ENCODE results near the gene SVIL. TPM values are rescaled to one million over a fixed set of nuclear protein-coding genes. Genes with fewer than 3 reads are reported as not detected.
"Not testable (repeated sequence)": the region's sequence is repeated elsewhere in the genome, so short reads cannot be mapped to it uniquely, and the experiment has no call there.

The SVIL gene
- total RNA-seq, 1 experiment from 2014 or later = 10.2 TPM

GRCh38 chr10:29555091-29555745, 79.6 kb downstream of the SVIL start:
- Histone ChIP-seq H3K27me3 (replicated peaks) (no peaks in the 10 kb centered on the region), H3K9me3 (replicated peaks) (no peaks in the 10 kb centered on the region), H3K36me3 (peaks cover 9% of the 10 kb centered on the region), H3K4me1 (replicated peaks) (peaks cover 30% of the 10 kb centered on the region), H3K4me3 (no peak overlapping the region), H3K27ac (peak overlapping the region; percentile 81)
- no peak for DNase-seq (ENCODE audit: low read depth in 1 of 2, low spot score in 2 of 2)

- DNase-seq (ENCODE audit: low read depth in 1 of 2, low spot score in 2 of 2) = peak; percentile 62 to 77
- peak overlapping the region; percentile 81 for H3K27ac ChIP-seq
- H3K4me3 ChIP-seq = no peak overlapping the region
Observed at GRCh38 chr10:29554660-29555059, 80.1 kb downstream of the SVIL start.

GRCh38 chr10:29553544-29554250, 81.1 kb downstream of the SVIL start:
- Histone ChIP-seq H3K36me3 (peaks cover 9% of the 10 kb centered on the region), H3K27ac (peak overlapping the region; percentile 81; the same call in 1 of the 2 replicates), H3K4me3 (no peak overlapping the region), H3K9me3 (replicated peaks) (no peaks in the 10 kb centered on the region), H3K27me3 (replicated peaks) (no peaks in the 10 kb centered on the region), H3K4me1 (replicated peaks) (peaks cover 30% of the 10 kb centered on the region)
- no peak for DNase-seq (ENCODE audit: low read depth in 1 of 2, low spot score in 2 of 2)

More at GRCh38 chr10:29554660-29555059, 80.1 kb downstream of the SVIL start:
- no peaks in the 10 kb centered on the region for H3K9me3 ChIP-seq (replicated peaks)
- H3K27me3 ChIP-seq (replicated peaks) = no peaks in the 10 kb centered on the region
- H3K4me1 ChIP-seq (replicated peaks) = peaks cover 30% of the 10 kb centered on the region
- peaks cover 9% of the 10 kb centered on the region for H3K36me3 ChIP-seq

- not testable (repeated sequence) for H3K9me3 ChIP-seq (replicated peaks); H3K27ac ChIP-seq; H3K27me3 ChIP-seq (replicated peaks)
Observed at GRCh38 chr10:29553116-29553515, 81.7 kb downstream of the SVIL start.

GRCh38 chr10:29549493-29549892, 85.3 kb downstream of the SVIL start:
- peaks cover 11% of the 10 kb centered on the region for H3K36me3 ChIP-seq
- not testable (repeated sequence) for H3K4me3 ChIP-seq; H3K4me1 ChIP-seq (replicated peaks); H3K9me3 ChIP-seq (replicated peaks); H3K27ac ChIP-seq; DNase-seq (ENCODE audit: low read depth in 1 of 2, low spot score in 2 of 2); H3K27me3 ChIP-seq (replicated peaks)

More at GRCh38 chr10:29553116-29553515, 81.7 kb downstream of the SVIL start:
- not testable (repeated sequence) for H3K4me3 ChIP-seq; H3K36me3 ChIP-seq; DNase-seq (ENCODE audit: low read depth in 1 of 2, low spot score in 2 of 2)
- H3K4me1 ChIP-seq (replicated peaks) = peaks cover 30% of the 10 kb centered on the region

GRCh38 chr10:29546773-29547313, 87.9 kb downstream of the SVIL start:
- H3K27ac ChIP-seq = no peak overlapping the region
- no peaks in the 10 kb centered on the region for H3K4me1 ChIP-seq (replicated peaks)
- no peaks in the 10 kb centered on the region for H3K9me3 ChIP-seq (replicated peaks)
- DNase-seq (ENCODE audit: low read depth in 1 of 2, low spot score in 2 of 2) = no peak
- no peak overlapping the region for H3K4me3 ChIP-seq
- peaks cover 11% of the 10 kb centered on the region for H3K36me3 ChIP-seq
- no peaks in the 10 kb centered on the region for H3K27me3 ChIP-seq (replicated peaks)

GRCh38 chr10:29545122-29545521, 89.6 kb downstream of the SVIL start:
- Histone ChIP-seq H3K27me3 (replicated peaks) (no peaks in the 10 kb centered on the region), H3K4me1 (replicated peaks) (no peaks in the 10 kb centered on the region), H3K9me3 (replicated peaks) (no peaks in the 10 kb centered on the region), H3K27ac (no peak overlapping the region), H3K36me3 (peaks cover 2% of the 10 kb centered on the region; the same call in 1 of the 2 replicates), H3K4me3 (no peak overlapping the region)
- no peak for DNase-seq (ENCODE audit: low read depth in 1 of 2, low spot score in 2 of 2)

GRCh38 chr10:29543715-29544114, 91.1 kb downstream of the SVIL start:
- peaks cover 2% of the 10 kb centered on the region; the same call in 1 of the 2 replicates for H3K36me3 ChIP-seq
- no peaks in the 10 kb centered on the region for H3K9me3 ChIP-seq (replicated peaks)
- H3K4me3 ChIP-seq = no peak overlapping the region
- H3K27me3 ChIP-seq (replicated peaks) = no peaks in the 10 kb centered on the region
- H3K27ac ChIP-seq = no peak overlapping the region
- DNase-seq (ENCODE audit: low read depth in 1 of 2, low spot score in 2 of 2) = no peak
- no peaks in the 10 kb centered on the region for H3K4me1 ChIP-seq (replicated peaks)

- DNase-seq (ENCODE audit: low read depth in 1 of 2, low spot score in 2 of 2) = no peak
- H3K36me3 ChIP-seq = peaks cover 2% of the 10 kb centered on the region; the same call in 1 of the 2 replicates
- H3K4me1 ChIP-seq (replicated peaks) = no peaks in the 10 kb centered on the region
- no peak overlapping the region for H3K4me3 ChIP-seq
- H3K9me3 ChIP-seq (replicated peaks) = no peaks in the 10 kb centered on the region
- no peaks in the 10 kb centered on the region for H3K27me3 ChIP-seq (replicated peaks)
- H3K27ac ChIP-seq = no peak overlapping the region
Observed at GRCh38 chr10:29542723-29543122, 92.0 kb downstream of the SVIL start.

GRCh38 chr10:29541422-29542210, 93.2 kb downstream of the SVIL start:
- peaks cover under 1% of the 10 kb centered on the region; the same call in 1 of the 2 replicates for H3K36me3 ChIP-seq
- no peak for DNase-seq (ENCODE audit: low read depth in 1 of 2, low spot score in 2 of 2)
- no peak overlapping the region for H3K4me3 ChIP-seq
- H3K9me3 ChIP-seq (replicated peaks) = no peaks in the 10 kb centered on the region
- no peaks in the 10 kb centered on the region for H3K27me3 ChIP-seq (replicated peaks)
- H3K4me1 ChIP-seq (replicated peaks) = no peaks in the 10 kb centered on the region
- H3K27ac ChIP-seq = no peak overlapping the region

- no peak for DNase-seq (ENCODE audit: low read depth in 1 of 2, low spot score in 2 of 2)
- H3K27ac ChIP-seq = no peak overlapping the region
Observed at GRCh38 chr10:29540016-29540415, 94.8 kb downstream of the SVIL start.

GRCh38 chr10:29539412-29539811, 95.4 kb downstream of the SVIL start:
- no peak for DNase-seq (ENCODE audit: low read depth in 1 of 2, low spot score in 2 of 2)
- Histone ChIP-seq H3K4me3 (no peak overlapping the region), H3K9me3 (replicated peaks) (no peaks in the 10 kb centered on the region), H3K4me1 (replicated peaks) (peaks cover 16% of the 10 kb centered on the region), H3K27me3 (replicated peaks) (no peaks in the 10 kb centered on the region), H3K27ac (no peak overlapping the region), H3K36me3 (no peaks in the 10 kb centered on the region)

More at GRCh38 chr10:29540016-29540415, 94.8 kb downstream of the SVIL start:
- Histone ChIP-seq H3K36me3 (no peaks in the 10 kb centered on the region), H3K4me1 (replicated peaks) (peaks cover 10% of the 10 kb centered on the region), H3K4me3 (no peak overlapping the region), H3K27me3 (replicated peaks) (no peaks in the 10 kb centered on the region), H3K9me3 (replicated peaks) (no peaks in the 10 kb centered on the region)

GRCh38 chr10:29537799-29538198, 97.0 kb downstream of the SVIL start:
- no peak overlapping the region for H3K27ac ChIP-seq
- H3K27me3 ChIP-seq (replicated peaks) = no peaks in the 10 kb centered on the region
- H3K4me3 ChIP-seq = no peak overlapping the region
- no peaks in the 10 kb centered on the region for H3K9me3 ChIP-seq (replicated peaks)
- no peak for DNase-seq (ENCODE audit: low read depth in 1 of 2, low spot score in 2 of 2)
- no peaks in the 10 kb centered on the region for H3K36me3 ChIP-seq
- peaks cover 21% of the 10 kb centered on the region for H3K4me1 ChIP-seq (replicated peaks)

Measured in SJSA1 (cell line).